Liver (tissue), 9 donors: ENCODE results near the gene ENOX2. TPM values are rescaled to one million over a fixed set of nuclear protein-coding genes. Genes with fewer than 3 reads are reported as not detected.

Experiments used
- DNase-seq: peaks from one replicate; pipeline ENCODE4 v3.0.0-alpha.2; 2017; ENCODE audit warnings: low spot score
- H3K27ac ChIP-seq, 2 donors: one replicate each; pipeline ENCODE4 v1.7.0; 2013; ENCODE audit warnings: inconsistent platforms in 2 of 2, low read length in 2 of 2, control low read depth in 1 of 2, low read depth in 1 of 2, mild to moderate bottlenecking in 1 of 2
- H3K27me3 ChIP-seq, 4 donors: one replicate each; pipeline versions ENCODE4 v1.6.1 to v1.7.0; 2013; ENCODE audit warnings: low read length in 3 of 4, inconsistent platforms in 1 of 4, mild to moderate bottlenecking in 1 of 4, moderate library complexity in 1 of 4; ENCODE audit not compliant: control insufficient read depth in 4 of 4, insufficient read depth in 4 of 4
- H3K36me3 ChIP-seq, 4 donors: one replicate each; pipeline versions ENCODE4 v1.6.1 to v1.7.0; 2013; ENCODE audit warnings: low read length in 3 of 4, mild to moderate bottlenecking in 3 of 4, low read depth in 1 of 4, moderate library complexity in 1 of 4; ENCODE audit not compliant: control insufficient read depth in 4 of 4, insufficient read depth in 3 of 4
- H3K4me1 ChIP-seq, 4 donors: one replicate each; pipeline versions ENCODE4 v1.6.1 to v1.7.0; 2013; ENCODE audit warnings: low read length in 3 of 4, mild to moderate bottlenecking in 3 of 4, moderate library complexity in 1 of 4; ENCODE audit not compliant: control insufficient read depth in 4 of 4, insufficient read depth in 4 of 4
- H3K4me3 ChIP-seq, 3 donors: one replicate each; pipeline versions ENCODE4 v1.6.1 to v1.7.0; 2013; ENCODE audit warnings: low read length in 3 of 3, control low read depth in 1 of 3, low read depth in 1 of 3, mild to moderate bottlenecking in 1 of 3
- H3K9ac ChIP-seq, 2 donors: one replicate each; pipeline ENCODE4 v1.7.0; 2013; ENCODE audit warnings: low read length in 2 of 2, mild to moderate bottlenecking in 2 of 2, moderate library complexity in 2 of 2, control low read depth in 1 of 2, low read depth in 1 of 2
- H3K9me3 ChIP-seq, 4 donors: one replicate each; pipeline versions ENCODE4 v1.6.1 to v1.7.0; 2013; ENCODE audit warnings: low read length in 3 of 4; ENCODE audit not compliant: control insufficient read depth in 4 of 4
- ATF3 ChIP-seq: IDR thresholded peaks from 2 replicates; pipeline ENCODE4 v1.6.1; 2016; ENCODE audit warnings: antibody characterized with exemption
- CTCF ChIP-seq: fragments of 150-350 bp; IDR thresholded peaks from 2 replicates; pipeline ENCODE4 v1.5.1; 2017; ENCODE audit warnings: improper control_type of control experiment, low read depth, low read length; ENCODE audit not compliant: missing input control
- EGR1 ChIP-seq, 2 donors: IDR thresholded peaks; 2 replicates each; pipeline ENCODE4 v1.6.1; 2016 to 2018; ENCODE audit warnings: antibody characterized with exemption in 2 of 2, low read depth in 2 of 2
- FOXA2 ChIP-seq: IDR thresholded peaks from 2 replicates; pipeline ENCODE4 v1.6.1; 2016; ENCODE audit warnings: antibody characterized with exemption
- GABPA ChIP-seq, 2 donors: IDR thresholded peaks in 1 of 2; conservative IDR thresholded peaks in 1 of 2; 2 replicates each; pipeline ENCODE4 v1.6.1; 2016; ENCODE audit warnings: antibody characterized with exemption in 2 of 2, mild to moderate bottlenecking in 1 of 2, moderate library complexity in 1 of 2
- HNF4A ChIP-seq, 2 donors: conservative IDR thresholded peaks; 2 replicates each; pipeline ENCODE4 v1.6.1; 2016; ENCODE audit warnings: antibody characterized with exemption in 2 of 2, mild to moderate bottlenecking in 2 of 2
- HNF4G ChIP-seq: IDR thresholded peaks from 2 replicates; pipeline ENCODE4 v1.6.1; 2016; ENCODE audit warnings: antibody characterized with exemption
- JUND ChIP-seq, 2 donors: IDR thresholded peaks; 2 replicates each; pipeline ENCODE4 v1.6.1; 2016; ENCODE audit warnings: antibody characterized with exemption in 2 of 2
- MAX ChIP-seq: IDR thresholded peaks from 2 replicates; pipeline ENCODE4 v1.6.1; 2016; ENCODE audit warnings: antibody characterized with exemption
- RAD21 ChIP-seq, 2 donors: IDR thresholded peaks; 2 replicates each; pipeline ENCODE4 v1.6.1; 2016; ENCODE audit warnings: antibody characterized with exemption in 2 of 2, mild to moderate bottlenecking in 2 of 2
- REST ChIP-seq: IDR thresholded peaks from 2 replicates; pipeline ENCODE4 v1.6.1; 2016; ENCODE audit warnings: antibody characterized with exemption, mild to moderate bottlenecking
- RXRA ChIP-seq, 2 donors: IDR thresholded peaks; 2 replicates each; pipeline ENCODE4 v1.6.1; 2017 to 2018; ENCODE audit warnings: antibody characterized with exemption in 2 of 2, mild to moderate bottlenecking in 1 of 2
- SP1 ChIP-seq: IDR thresholded peaks from 2 replicates; pipeline ENCODE4 v1.6.1; 2018; ENCODE audit warnings: antibody characterized with exemption, mild to moderate bottlenecking
- TAF1 ChIP-seq: conservative IDR thresholded peaks from 2 replicates; pipeline ENCODE4 v1.6.1; 2016; ENCODE audit warnings: antibody characterized with exemption, mild to moderate bottlenecking
- YY1 ChIP-seq: IDR thresholded peaks from 2 replicates; pipeline ENCODE4 v1.6.1; 2016; ENCODE audit warnings: antibody characterized with exemption, mild to moderate bottlenecking
- WGBS: extraction: QIAGEN DNeasy Blood & Tissue Kit; methylation state at CpG from one replicate; pipeline ENCODE4 v1.1.7; 2013; 5-methylcytosine and 5-hydroxymethylcytosine counted together
- polyA plus RNA-seq, 2 donors: library from polyadenylated mRNA; stranded (reverse) in 1 of 2; unstranded in 1 of 2; fragments of 200-250 nt in 1 of 2; fragments of >200 nt in 1 of 2; fragmentation: Nextera tagmentation in 1 of 2; extraction: Ambion mirVana in 1 of 2; gene quantifications; one replicate each; pipeline versions ENCODE4 v1.2.1 to v1.2.3, GENCODE V29; 2013 to 2015
- total RNA-seq, 2 donors: library from RNA; depleted of rRNA; stranded (reverse); fragments of >200 nt; gene quantifications; one replicate each; pipeline ENCODE4 v1.2.3, GENCODE V29; 2014
- donor health status: healthy.
- donor health status: healthy.
- donor health status: healthy.
- donor health status: healthy.
- donor health status: healthy.

Gene ENOX2
- total and polyA plus RNA-seq, 4 donors = 5.0 to 11.5 (median 6.5) TPM

GRCh38 chrX:130695931-130696330, 207.1 kb downstream of the ENOX2 start:
- 28% methylated on average over 1 of the region's 1 CpG for WGBS
- no peak for DNase-seq
- Histone ChIP-seq H3K27ac (no peak overlapping the region), H3K27me3 (no peaks in the 10 kb centered on the region), H3K9me3 (no peaks in the 10 kb centered on the region), H3K9ac (no peak overlapping the region), H3K36me3 (no peaks in the 10 kb centered on the region), H3K4me1 (no peaks in the 10 kb centered on the region), H3K4me3 (no peak overlapping the region)
- TF ChIP-seq RXRA (IDR thresholded peaks at IDR 0.05) (peak in 1 of 2 donors; percentile 30), HNF4A (conservative IDR thresholded peaks at IDR 0.05) (peak; percentile 21 to 31), SP1 (no peak)

- Histone ChIP-seq H3K9me3 (no peaks in the 10 kb centered on the region), H3K27me3 (no peaks in the 10 kb centered on the region), H3K27ac (no peak overlapping the region), H3K9ac (no peak overlapping the region), H3K36me3 (no peaks in the 10 kb centered on the region), H3K4me3 (no peak overlapping the region), H3K4me1 (no peaks in the 10 kb centered on the region)
- TF ChIP-seq FOXA2 (no peak), REST (no peak), RXRA (IDR thresholded peaks at IDR 0.05) (no peak), YY1 (no peak), CTCF (no peak)
- no peak for DNase-seq
- WGBS = 80% methylated on average over 2 of the region's 2 CpGs
Observed at GRCh38 chrX:130694983-130695382, 208.0 kb downstream of the ENOX2 start.

- 91% methylated on average over 3 of the region's 3 CpGs for WGBS
- Histone ChIP-seq H3K9me3 (no peaks in the 10 kb centered on the region), H3K4me1 (no peaks in the 10 kb centered on the region), H3K9ac (no peak overlapping the region), H3K36me3 (no peaks in the 10 kb centered on the region), H3K27ac (no peak overlapping the region), H3K27me3 (no peaks in the 10 kb centered on the region), H3K4me3 (no peak overlapping the region)
- no peak for DNase-seq
- TF ChIP-seq HNF4G (no peak), ATF3 (no peak), RAD21 (IDR thresholded peaks at IDR 0.05) (no peak), MAX (no peak), FOXA2 (no peak), RXRA (IDR thresholded peaks at IDR 0.05) (no peak), CTCF (no peak), HNF4A (conservative IDR thresholded peaks at IDR 0.05) (no peak), EGR1 (IDR thresholded peaks at IDR 0.05; ENCODE audit: low read depth in 2 of 2) (no peak), JUND (IDR thresholded peaks at IDR 0.05) (no peak), GABPA (IDR thresholded peaks at IDR 0.05 in 1 of 2, conservative IDR thresholded peaks at IDR 0.05 in 1 of 2) (no peak), TAF1 (no peak), YY1 (no peak)
Observed at GRCh38 chrX:130691576-130691975, 211.4 kb downstream of the ENOX2 start.
